Cerebellar cortex (tissue), 1 donor: Measurements from ENCODE around the gene TVP23B.
A peak's percentile ranks its signal among the peaks of the same experiment; 100 is the strongest.
"Not testable (repeated sequence)": the region's sequence is repeated elsewhere in the genome, so short reads cannot be mapped to it uniquely, and the experiment has no call there.

ENCODE experiments used
- DNase-seq: peaks from one replicate; pipeline ENCODE4 v3.0.0-alpha.2; 2015; ENCODE audit warnings: low spot score

The TVP23B gene

DNA sequence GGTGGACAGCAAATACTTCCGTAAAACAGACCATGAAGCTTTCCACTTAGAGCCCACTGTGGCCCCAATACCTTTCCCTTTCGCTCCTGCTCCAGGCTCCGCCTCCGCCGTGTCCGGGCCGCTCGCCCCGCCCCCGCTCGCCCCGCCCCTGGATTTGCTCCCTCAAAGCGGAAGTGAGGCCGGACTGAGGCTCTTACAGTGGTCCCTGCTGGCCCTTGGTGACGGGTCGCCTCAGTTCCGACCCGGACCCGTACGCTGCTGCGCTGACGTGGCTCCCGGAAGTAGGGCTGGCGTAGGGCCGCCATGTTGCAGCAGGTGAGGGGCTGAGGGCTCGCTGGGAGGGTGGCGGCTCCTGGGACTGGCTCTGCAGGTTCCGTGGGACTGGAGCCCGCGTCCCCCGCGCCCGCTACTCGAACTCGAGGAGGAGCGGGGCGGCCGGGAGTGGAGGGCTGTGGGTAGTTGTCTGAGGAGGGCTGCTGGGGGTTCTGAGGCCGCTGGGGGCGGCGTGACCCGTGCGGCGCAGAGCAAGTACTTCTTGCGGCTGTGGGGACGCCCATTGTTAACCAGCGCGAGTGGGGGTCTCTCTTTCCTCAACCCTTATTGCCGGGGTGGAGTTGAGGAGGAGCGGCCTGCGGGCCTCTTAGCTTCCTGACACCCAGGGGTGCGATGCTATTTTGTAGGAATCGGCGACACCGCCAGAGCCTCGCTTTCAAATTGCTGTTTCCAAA lies at the start of gene TVP23B:
Gene TVP23B, plus strand, starts transcription at position 193 of the 728 bp plus-strand sequence. Its CDS starts 111 bp downstream, at position 304.
- peak; percentile 96 for DNase-seq

- not testable (repeated sequence) for DNase-seq
These were observed 48.5 kb upstream of the TVP23B start for GRCh38 chr17:18732438-18732837.

GRCh38 chr17:18733350-18733749 lies 47.6 kb upstream of the TVP23B start:
- DNase-seq: not testable (repeated sequence)

GRCh38 chr17:18739616-18740391 lies 41.2 kb upstream of the TVP23B start:
- DNase-seq: peak; percentile 62

DNA sequence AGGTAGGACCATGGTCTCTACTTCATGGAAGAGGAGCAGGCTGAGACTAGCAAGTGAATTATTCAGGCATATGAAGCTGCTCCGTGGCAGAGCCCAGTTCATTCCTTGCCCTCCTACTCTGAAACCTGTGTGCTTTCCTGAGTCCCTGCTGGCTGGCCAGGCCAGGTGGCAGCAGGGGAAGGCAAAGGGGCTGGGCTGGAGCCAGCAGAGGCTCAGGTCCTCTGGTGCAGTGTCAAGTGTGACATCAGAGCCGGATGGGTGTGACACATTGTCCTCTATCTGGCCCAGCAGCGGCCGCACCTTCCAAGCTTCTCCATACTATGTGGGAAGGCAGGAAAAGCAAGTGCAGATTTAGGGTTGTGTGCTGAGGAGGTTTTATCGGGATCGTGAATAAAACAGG lies 39.8 kb upstream of the TVP23B start:
- DNase-seq: peak; percentile 81

- DNase-seq: peak; percentile 32
These were observed 37.1 kb upstream of the TVP23B start, which contains the start of gene FBXW10 for GRCh38 chr17:18743699-18744421. FBXW10 (plus strand) TSS chr17:18744054; CDS start chr17:18744245, 191 bp downstream.

DNA sequence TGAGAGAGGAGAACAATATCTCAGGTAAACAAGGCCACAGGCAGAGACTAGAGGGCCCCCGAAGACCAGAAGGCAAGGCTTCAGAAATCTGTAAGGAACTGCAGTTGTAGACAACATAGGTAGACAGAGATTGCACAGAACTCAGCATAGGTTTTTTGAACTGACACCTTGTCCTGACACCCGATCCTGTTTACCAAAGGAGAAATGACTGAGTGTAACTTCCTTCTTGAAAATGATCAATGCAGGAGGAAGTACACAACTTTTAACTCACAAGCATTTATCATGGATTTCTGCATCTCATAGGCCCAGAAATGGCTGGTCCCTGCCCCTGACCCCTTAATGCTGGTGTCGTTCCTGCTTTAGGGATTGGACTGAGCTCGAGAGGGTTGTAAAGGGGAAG lies 36.3 kb upstream of the TVP23B start:
- DNase-seq: not testable (repeated sequence)

DNA sequence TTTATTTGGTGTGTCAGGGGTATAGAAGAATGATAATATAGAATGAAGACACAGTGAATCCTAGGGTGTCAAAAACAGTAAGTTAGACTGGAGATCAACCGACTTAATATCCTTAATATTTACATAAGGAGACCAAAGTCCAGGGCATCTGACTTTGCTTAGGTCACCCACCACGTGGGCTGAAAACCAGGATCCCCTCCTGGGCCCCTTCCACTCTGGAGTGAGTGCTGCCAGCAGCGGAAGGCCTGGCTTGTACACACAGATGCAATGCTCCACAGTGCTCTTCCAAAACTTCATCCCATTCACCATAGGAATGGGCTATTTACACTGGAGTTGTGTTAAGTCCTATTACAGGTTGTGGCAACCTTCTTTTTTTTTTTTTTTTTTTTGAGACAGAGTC lies 34.4 kb upstream of the TVP23B start:
- DNase-seq: not testable (repeated sequence)

DNA sequence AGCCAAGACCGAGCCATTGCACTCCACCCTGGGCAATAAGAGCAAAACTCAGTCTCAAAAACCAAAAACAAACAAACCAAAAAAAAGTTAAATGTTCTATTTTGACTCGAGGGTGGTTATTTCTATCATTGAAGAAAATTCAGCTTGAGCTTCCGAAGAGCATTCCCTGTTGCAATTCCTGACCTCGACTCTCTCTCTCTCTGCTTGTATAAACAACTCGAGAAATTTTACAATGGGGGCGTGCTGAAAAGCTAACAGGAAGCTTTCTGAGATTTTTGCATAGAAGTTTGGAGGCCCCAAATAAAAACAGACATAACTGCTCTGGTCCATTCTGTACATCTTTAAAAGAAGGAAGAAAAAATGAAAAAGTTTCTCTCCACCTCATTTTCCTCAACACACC lies 33.5 kb upstream of the TVP23B start:
- not testable (repeated sequence) for DNase-seq

DNA sequence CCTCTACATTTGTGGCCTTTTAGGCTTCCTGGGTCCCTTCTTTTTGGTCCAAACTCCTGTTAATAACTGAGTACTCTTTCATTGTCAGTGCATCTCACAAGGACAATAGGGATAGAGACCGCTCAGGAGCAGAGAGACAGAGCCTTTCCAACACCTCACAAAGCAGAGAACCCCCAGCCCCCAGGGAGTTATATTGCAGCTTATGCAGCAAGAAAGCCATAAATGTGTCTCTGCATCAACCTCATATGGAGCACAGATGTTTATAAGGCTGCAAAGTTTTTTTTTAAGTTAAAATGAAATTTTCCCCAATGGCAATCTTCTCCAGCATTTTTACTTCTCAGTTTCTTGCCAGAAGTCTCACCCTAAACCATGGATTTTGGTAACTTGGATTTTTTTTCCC lies 30.7 kb upstream of the TVP23B start:
- DNase-seq: not testable (repeated sequence)

GRCh38 chr17:18753829-18754409 lies 27.1 kb upstream of the TVP23B start:
- DNase-seq: not testable (repeated sequence)

GRCh38 chr17:18755969-18756368 lies 25.0 kb upstream of the TVP23B start:
- not testable (repeated sequence) for DNase-seq

- not testable (repeated sequence) for DNase-seq
These were observed 23.5 kb upstream of the TVP23B start for GRCh38 chr17:18757368-18758044.

DNA sequence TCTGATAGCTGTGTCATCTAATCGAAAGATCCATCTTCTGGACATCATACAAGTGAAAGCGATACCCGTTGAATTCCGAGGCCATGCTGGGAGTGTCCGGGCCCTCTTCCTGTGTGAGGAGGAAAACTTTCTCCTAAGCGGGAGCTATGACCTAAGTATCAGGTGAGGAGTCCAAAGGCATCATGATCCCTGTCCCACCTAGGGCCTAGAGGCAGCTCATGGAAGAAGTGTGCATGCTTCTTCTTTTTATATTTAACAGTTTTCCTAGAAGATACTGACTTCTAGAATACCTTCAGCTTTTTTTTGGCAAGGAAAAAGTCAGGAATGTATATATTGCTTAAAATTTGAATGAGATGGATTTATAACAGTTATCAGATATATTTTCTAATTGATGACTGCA lies 22.6 kb upstream of the TVP23B start:
- DNase-seq: not testable (repeated sequence)

DNA sequence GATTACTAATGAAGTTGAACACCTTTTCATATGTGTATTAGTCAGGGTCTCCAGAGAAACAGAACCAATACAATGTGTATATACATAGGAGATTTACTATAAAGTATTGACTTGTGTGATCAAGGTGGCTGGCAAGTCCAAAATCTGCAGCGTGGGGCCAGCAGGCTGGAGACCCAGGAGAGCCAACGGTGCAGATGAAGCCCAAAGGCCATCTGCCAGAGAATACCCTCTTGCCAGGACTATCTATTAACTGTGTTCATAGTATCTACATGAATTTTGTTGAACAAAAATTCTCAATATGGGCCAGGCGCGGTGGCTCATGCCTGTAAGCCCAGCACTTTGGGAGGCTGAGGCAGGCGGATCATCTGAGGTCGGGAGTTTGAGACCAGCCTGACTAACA lies 20.8 kb upstream of the TVP23B start:
- DNase-seq: peak; percentile 55

GRCh38 chr17:18770572-18770971 lies 10.4 kb upstream of the TVP23B start:
- not testable (repeated sequence) for DNase-seq

- DNase-seq: not testable (repeated sequence)
These were observed 9.9 kb upstream of the TVP23B start for GRCh38 chr17:18771066-18771465.

DNA sequence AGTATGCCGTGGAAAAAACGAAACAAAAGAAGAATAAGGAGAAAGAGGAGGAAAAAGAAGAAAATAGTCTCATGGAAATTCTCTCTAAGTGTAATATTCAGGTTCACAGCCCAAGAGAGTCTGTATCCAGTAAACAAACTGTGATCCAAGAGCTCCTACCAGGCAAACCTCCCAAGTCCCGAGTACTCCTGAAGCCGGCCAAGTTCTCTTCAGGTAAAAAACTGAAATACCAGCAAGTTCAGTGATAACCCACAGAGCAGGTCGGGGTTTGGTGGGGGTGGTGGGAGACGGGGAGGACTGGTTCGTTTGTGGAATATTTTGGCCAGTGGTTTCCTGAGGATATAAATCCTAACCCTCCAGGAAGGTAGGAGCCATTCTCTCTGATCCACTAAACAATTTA lies 8.5 kb upstream of the TVP23B start:
- DNase-seq: no peak

- DNase-seq: not testable (repeated sequence)
These were observed 822 bp downstream of the TVP23B start for GRCh38 chr17:18781805-18782204.

DNA sequence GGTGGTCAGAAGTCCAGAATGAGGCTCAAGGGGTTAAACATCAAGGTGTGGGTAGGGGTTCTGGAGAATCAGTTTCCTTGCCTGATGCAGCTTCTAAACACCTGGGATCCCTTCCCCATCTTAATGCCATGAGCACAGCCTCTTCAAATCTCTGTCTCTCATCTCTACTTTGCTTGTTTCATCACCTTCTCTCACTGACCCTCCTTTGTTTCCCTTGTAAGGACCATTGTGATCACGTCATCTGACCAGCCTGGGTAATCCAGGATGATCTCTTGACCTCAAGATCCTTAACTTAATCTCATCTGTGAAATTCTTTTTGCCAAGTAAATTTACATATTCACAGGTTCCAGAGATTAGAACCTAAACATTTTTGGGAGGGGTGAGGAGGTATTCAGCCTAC lies 5.0 kb downstream of the TVP23B start:
- DNase-seq: not testable (repeated sequence)

- DNase-seq: not testable (repeated sequence)
These were observed 5.9 kb downstream of the TVP23B start for GRCh38 chr17:18786890-18787289.
